GM12892 (cell line): Measurements from ENCODE around the gene COX19.

Experiments used
- POLR2A ChIP-seq: IDR thresholded peaks from 2 replicates; pipeline ENCODE4 v1.6.1; 2011; ENCODE audit warnings: low read depth, low read length, control low read depth
- POLR2AphosphoS5 ChIP-seq: IDR thresholded peaks from 2 replicates; pipeline ENCODE4 v1.6.1; 2011; ENCODE audit warnings: low read depth, low read length, control low read depth
- TAF1 ChIP-seq: IDR thresholded peaks from 2 replicates; pipeline ENCODE4 v1.6.1; 2011; ENCODE audit warnings: low read depth, mild to moderate bottlenecking, control low read depth, low read length, borderline replicate concordance

- TF ChIP-seq TAF1 (no peak), POLR2A (no peak), POLR2AphosphoS5 (no peak)
These were observed 55.4 kb downstream of the COX19 start for GRCh38 chr7:919924-920341.
